Measurements from ENCODE around the gene DSP.

DNA sequence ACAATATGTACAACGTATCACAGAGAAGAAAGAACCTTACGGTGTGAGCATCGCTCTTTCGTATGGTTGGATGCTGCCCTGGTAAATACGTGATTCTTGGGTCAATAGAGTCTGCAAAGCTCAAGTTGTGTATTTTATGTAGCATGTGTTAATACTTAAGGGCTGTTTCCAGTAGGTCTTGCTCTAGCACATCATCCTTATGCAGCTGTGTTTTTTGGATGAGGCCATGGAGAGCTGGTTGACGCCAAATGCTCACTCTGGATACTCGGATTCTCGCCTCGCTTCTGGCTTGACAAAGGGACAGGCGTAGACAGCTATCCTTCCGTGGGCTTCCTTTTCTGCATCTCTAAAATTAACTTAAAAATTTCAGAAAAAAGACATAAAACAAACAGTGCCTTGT is 87.4 kb downstream of the DSP start:
- TF ChIP-seq, protein P1, sequence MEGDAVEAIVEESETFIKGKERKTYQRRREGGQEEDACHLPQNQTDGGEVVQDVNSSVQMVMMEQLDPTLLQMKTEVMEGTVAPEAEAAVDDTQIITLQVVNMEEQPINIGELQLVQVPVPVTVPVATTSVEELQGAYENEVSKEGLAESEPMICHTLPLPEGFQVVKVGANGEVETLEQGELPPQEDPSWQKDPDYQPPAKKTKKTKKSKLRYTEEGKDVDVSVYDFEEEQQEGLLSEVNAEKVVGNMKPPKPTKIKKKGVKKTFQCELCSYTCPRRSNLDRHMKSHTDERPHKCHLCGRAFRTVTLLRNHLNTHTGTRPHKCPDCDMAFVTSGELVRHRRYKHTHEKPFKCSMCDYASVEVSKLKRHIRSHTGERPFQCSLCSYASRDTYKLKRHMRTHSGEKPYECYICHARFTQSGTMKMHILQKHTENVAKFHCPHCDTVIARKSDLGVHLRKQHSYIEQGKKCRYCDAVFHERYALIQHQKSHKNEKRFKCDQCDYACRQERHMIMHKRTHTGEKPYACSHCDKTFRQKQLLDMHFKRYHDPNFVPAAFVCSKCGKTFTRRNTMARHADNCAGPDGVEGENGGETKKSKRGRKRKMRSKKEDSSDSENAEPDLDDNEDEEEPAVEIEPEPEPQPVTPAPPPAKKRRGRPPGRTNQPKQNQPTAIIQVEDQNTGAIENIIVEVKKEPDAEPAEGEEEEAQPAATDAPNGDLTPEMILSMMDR (IDR thresholded peaks at IDR 0.05) = no peak
- no peak for TF ChIP-seq POLR2A (IDR thresholded peaks at IDR 0.05)
- TF ChIP-seq POLR2AphosphoS5 (IDR thresholded peaks at IDR 0.05) = no peak

Data from stomach (tissue), 4 donors.